ENCODE data around the gene VPS9D1.

- TF ChIP-seq CTCF (conservative IDR thresholded peaks at IDR 0.05) (no peak), ZFX (IDR thresholded peaks at IDR 0.05) (no peak)
Observed at GRCh38 chr16:89660146-89660545, 60.6 kb downstream of the VPS9D1 start.

Measured in C4-2B (cell line).